Ovary (tissue), 9 donors: ENCODE results near the gene UBA52. TPM values are rescaled to one million over a fixed set of nuclear protein-coding genes. Genes with fewer than 3 reads are reported as not detected.
"Not testable (repeated sequence)": the region's sequence is repeated elsewhere in the genome, so short reads cannot be mapped to it uniquely, and the experiment has no call there.

Experiments
- DNase-seq, 5 donors: peaks; one replicate each; pipeline ENCODE4 v3.0.0-alpha.2; 2019 to 2020
- H3K27ac ChIP-seq, 2 donors: fragments of 200-600 bp; one replicate each; pipeline versions ENCODE4 v1.5.1 to v1.8.0; 2019 to 2022
- H3K27me3 ChIP-seq: fragments of 200-600 bp; one replicate; pipeline ENCODE4 v1.8.0; 2022
- H3K36me3 ChIP-seq: fragments of 200-600 bp; sonication (generic); one replicate; pipeline ENCODE4 v1.5.1; 2019
- H3K4me1 ChIP-seq: one replicate; pipeline ENCODE4 v1.8.1; 2013; ENCODE audit warnings: mild to moderate bottlenecking, moderate library complexity; ENCODE audit not compliant: insufficient read depth
- H3K4me3 ChIP-seq: fragments of 200-600 bp; sonication (generic); one replicate; pipeline ENCODE4 v1.5.1; 2017
- H3K9me3 ChIP-seq, 2 donors: fragments of 200-600 bp in 1 of 2; sonication (generic) in 1 of 2; one replicate each; pipeline versions ENCODE4 v1.5.1 to v1.8.1; 2013 to 2019; ENCODE audit warnings: mild to moderate bottlenecking in 1 of 2, moderate library complexity in 1 of 2
- EP300 ChIP-seq: sonication (generic); formaldehyde crosslinking; IDR thresholded peaks from one replicate; pipeline ENCODE4 v1.6.1; 2017; ENCODE audit warnings: antibody characterized with exemption
- POLR2A ChIP-seq: fragments of 450-650 bp; IDR thresholded peaks from one replicate; pipeline ENCODE4 v1.6.1; 2017; ENCODE audit warnings: antibody characterized with exemption, mild to moderate bottlenecking, moderate library complexity
- WGBS, 3 donors: extraction: QIAGEN DNeasy Blood & Tissue Kit in 1 of 3; methylation state at CpG; one replicate each; pipeline versions ENCODE4 v1.1.5 to v1.1.7; 2013 to 2017; 5-methylcytosine and 5-hydroxymethylcytosine counted together
- intact Hi-C, 4 donors: fragments of 100-400 bp; cut with DNase I; formaldehyde crosslinking; loops; one replicate each; pipeline versions ENCODE4 v1.11.0 to v1.15.1; 2022 to 2023
- polyA plus RNA-seq, 2 donors: library from polyadenylated mRNA; stranded (reverse); fragments of 200-250 nt in 1 of 2; fragments of 350-450 nt in 1 of 2; fragmentation: Illumina TruSeq in 1 of 2; extraction: RNeasy Lipid Tissue Mini Kit (QIAGEN cat#74804) in 1 of 2; gene quantifications; one replicate each; pipeline ENCODE4 v1.2.3, GENCODE V29; 2013 to 2014
- total RNA-seq, 7 donors: library from RNA; depleted of rRNA in 2 of 7; stranded (reverse); fragments of >200 nt in 2 of 7; fragmentation: NEBNext Ultra II Directional in 3 of 7; extraction: Animal tissue kit (Norgen Biotek cat#: 25700) in 3 of 7; gene quantifications; one replicate each; pipeline versions ENCODE4 v1.1.0 to v1.2.4, GENCODE V29; 2016 to 2023
- TF ChIP-seq, protein P1 (sequence below), 3 donors: fragments of 450-650 bp in 2 of 3; fragments of 200-600 bp in 1 of 3; IDR thresholded peaks; one replicate each; pipeline versions ENCODE4 v1.5.1 to v1.8.0; 2016 to 2022; ENCODE audit warnings: antibody characterized with exemption in 3 of 3, mild to moderate bottlenecking in 1 of 3
- donor health status: DM: no; HTN: no; CAD: no; lungs with moderate emphysema.
- donor health status: DM: no; HTN: no; CAD: no.
- donor health status: Bipolar disorder and iron deficiency.
- donor health status: DM: yes; HTN: yes; CAD: no.
- donor health status: DM: no; HTN: no; CAD: no.
- donor health status: DM: yes; HTN: yes; CAD: no.

Gene UBA52
- total and polyA plus RNA-seq, 9 donors: 1,269 to 1,882 (median 1,409) TPM

- Histone ChIP-seq H3K4me1 (peaks cover 19% of the 10 kb centered on the region), H3K4me3 (peak overlapping the region; percentile 68), H3K27me3 (no peaks in the 10 kb centered on the region), H3K9me3 (no peaks in the 10 kb centered on the region), H3K27ac (peak overlapping the region in 1 of 2 donors; percentile 72), H3K36me3 (no peaks in the 10 kb centered on the region)
- DNase-seq: peak; percentile 58 to 77 (median 66)
- no peak for TF ChIP-seq POLR2A
- TF ChIP-seq, protein P1, sequence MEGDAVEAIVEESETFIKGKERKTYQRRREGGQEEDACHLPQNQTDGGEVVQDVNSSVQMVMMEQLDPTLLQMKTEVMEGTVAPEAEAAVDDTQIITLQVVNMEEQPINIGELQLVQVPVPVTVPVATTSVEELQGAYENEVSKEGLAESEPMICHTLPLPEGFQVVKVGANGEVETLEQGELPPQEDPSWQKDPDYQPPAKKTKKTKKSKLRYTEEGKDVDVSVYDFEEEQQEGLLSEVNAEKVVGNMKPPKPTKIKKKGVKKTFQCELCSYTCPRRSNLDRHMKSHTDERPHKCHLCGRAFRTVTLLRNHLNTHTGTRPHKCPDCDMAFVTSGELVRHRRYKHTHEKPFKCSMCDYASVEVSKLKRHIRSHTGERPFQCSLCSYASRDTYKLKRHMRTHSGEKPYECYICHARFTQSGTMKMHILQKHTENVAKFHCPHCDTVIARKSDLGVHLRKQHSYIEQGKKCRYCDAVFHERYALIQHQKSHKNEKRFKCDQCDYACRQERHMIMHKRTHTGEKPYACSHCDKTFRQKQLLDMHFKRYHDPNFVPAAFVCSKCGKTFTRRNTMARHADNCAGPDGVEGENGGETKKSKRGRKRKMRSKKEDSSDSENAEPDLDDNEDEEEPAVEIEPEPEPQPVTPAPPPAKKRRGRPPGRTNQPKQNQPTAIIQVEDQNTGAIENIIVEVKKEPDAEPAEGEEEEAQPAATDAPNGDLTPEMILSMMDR (IDR thresholded peaks at IDR 0.05): peak in 2 of 3 donors; percentile 30 to 37
- WGBS, 3 donors: 3 to 7% (median 6%) methylated on average over 37 to 52 of the region's 52 CpGs
- intact Hi-C loops: loop anchor here in 3 of 4 donors (5.0 to 10.0 kb wide), 5 partner anchors 85 to 265 kb away; no protein-coding TSS in a partner anchor
Measured at GRCh38 chr19:18589380-18590272, 18.0 kb downstream of the UBA52 start.

GRCh38 chr19:18590273-18591272 is 18.9 kb downstream of the UBA52 start:
- H3K27ac ChIP-seq: peak overlapping the region in 1 of 2 donors; percentile 72
- no peaks in the 10 kb centered on the region for H3K27me3 ChIP-seq
- no peaks in the 10 kb centered on the region for H3K9me3 ChIP-seq
- intact Hi-C loops: loop anchor here in 3 of 4 donors (5.0 to 10.0 kb wide), 3 partner anchors 84 to 264 kb away; no protein-coding TSS in a partner anchor
- TF ChIP-seq, protein P1 (IDR thresholded peaks at IDR 0.05): no peak
- TF ChIP-seq POLR2A (no peak), EP300 (no peak)
- WGBS, 3 donors: 60 to 75% (median 65%) methylated on average over 40 of the region's 40 CpGs
- peaks cover 19% of the 10 kb centered on the region for H3K4me1 ChIP-seq
- no peaks in the 10 kb centered on the region for H3K36me3 ChIP-seq
- H3K4me3 ChIP-seq: no peak overlapping the region
- peak in 3 of 5 donors; percentile 61 to 67 (median 63) for DNase-seq

DNA sequence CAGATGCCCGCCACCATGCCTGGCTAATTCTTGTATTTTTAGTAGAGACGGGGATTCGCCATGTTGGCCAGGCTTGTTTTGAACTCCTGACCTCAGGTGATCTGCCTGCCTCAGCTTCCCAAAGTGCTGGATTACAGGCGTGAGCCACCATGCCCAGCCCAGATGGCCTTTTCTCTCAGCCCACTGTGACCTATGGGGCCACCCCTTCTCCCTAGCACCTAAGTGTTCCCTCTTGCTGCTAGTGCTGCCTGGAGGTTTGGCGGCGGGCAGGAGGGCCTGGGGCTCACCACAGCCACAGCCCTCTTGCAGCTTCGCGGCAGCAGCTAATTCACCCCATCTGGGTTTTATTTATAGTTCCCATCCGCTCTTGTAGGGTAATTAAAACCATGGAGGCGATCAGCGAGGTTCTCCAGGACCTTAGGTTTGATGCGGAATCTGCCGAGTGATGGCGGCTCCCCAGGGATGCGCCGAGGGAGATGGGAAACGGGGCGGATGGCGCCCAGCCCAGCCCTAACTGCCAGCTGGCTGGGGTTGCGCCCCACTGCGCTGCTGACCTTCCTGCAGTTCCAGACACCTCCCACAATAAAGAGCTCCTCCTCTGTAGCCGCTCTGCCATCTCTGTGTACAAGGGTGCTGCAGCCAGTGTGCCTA is 20.2 kb downstream of the UBA52 start:
- H3K36me3 ChIP-seq: no peaks in the 10 kb centered on the region
- no peaks in the 10 kb centered on the region for H3K9me3 ChIP-seq
- no peak overlapping the region for H3K27ac ChIP-seq
- no peak overlapping the region for H3K4me3 ChIP-seq
- WGBS, 3 donors: 85 to 92% (median 88%) methylated on average over 22 of the region's 22 CpGs
- TF ChIP-seq, protein P1 (IDR thresholded peaks at IDR 0.05): no peak
- TF ChIP-seq POLR2A (no peak), EP300 (no peak)
- no peaks in the 10 kb centered on the region for H3K27me3 ChIP-seq
- H3K4me1 ChIP-seq: peaks cover 19% of the 10 kb centered on the region
- DNase-seq: no peak
- intact Hi-C loops: loop anchor here in 3 of 4 donors (5.0 to 10.0 kb wide), 3 partner anchors 83 to 263 kb away; no protein-coding TSS in a partner anchor

DNA sequence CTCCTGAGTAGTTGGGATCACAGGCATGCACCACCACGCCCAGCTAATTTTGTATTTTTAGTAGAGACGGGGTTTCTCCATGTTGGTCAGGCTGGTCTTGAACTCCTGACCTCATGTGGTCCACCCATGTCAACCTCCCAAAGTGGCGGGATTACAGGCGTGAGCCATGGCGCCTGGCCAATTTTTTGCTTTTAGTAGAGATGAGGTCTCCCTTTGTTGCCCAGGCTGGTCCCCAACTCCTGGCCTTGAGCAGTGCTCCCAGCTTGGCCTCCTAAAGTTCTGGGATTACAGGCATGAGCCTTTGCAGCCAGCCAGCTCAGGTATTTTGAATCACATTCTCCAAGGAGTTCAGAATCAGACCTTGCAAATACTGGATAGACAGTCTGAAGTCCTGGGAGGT is 21.1 kb downstream of the UBA52 start:
- not testable (repeated sequence) for H3K9me3 ChIP-seq, H3K27me3 ChIP-seq, H3K4me3 ChIP-seq, H3K36me3 ChIP-seq, H3K27ac ChIP-seq, DNase-seq
- WGBS, 3 donors: 49 to 67% (median 62%) methylated on average over 5 of the region's 5 CpGs
- H3K4me1 ChIP-seq: peaks cover 19% of the 10 kb centered on the region
- intact Hi-C loops: loop anchor here in 3 of 4 donors (5.0 to 10.0 kb wide), 3 partner anchors 82 to 262 kb away; no protein-coding TSS in a partner anchor
